Superior temporal gyrus (tissue), 1 donor: Measurements from ENCODE around the gene KCNQ2.
A peak's percentile ranks its signal among the peaks of the same experiment; 100 is the strongest.

ENCODE experiments used
- DNase-seq: peaks from one replicate; pipeline ENCODE4 v3.0.0-alpha.2; 2016; ENCODE audit errors: extremely low spot score

KCNQ2 gene

DNA sequence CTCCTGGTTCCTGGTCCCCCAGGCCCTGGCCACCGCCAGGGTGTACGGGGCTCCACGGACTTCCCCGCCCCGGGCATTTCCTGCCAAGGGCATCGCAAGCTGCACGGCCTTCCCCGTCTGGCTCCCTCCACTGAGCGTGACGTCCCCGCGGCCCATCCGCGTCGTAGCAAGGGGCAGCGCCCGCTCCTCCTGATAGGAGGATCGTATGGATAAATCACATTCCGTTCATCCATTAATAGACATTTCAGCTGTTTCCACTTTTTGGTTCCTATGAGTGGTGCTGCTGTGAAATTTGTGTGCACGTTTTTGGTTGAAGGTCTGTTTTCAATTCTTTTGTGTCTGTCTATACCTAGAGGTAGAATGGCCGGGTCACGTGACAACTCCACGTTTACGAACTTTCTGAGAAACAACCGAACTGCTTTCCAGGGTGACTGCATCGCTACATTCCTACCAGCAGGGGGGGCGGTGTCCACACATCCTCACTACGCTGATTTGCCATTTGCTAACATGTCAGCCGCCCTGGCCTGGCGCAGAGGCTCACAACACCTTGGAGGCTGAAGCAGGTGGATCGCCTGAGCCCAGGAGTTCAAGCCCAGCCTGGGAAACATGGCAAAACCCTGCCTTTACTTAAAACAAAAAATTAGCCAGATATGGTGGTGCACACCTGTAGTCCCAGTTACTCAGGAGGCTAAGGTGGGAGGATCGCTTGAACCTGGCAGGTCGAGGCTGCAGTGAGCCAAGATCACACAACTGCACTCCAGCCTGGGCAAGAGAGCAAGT lies 37.7 kb downstream of the KCNQ2 start:
- DNase-seq: peak; percentile 78

DNA sequence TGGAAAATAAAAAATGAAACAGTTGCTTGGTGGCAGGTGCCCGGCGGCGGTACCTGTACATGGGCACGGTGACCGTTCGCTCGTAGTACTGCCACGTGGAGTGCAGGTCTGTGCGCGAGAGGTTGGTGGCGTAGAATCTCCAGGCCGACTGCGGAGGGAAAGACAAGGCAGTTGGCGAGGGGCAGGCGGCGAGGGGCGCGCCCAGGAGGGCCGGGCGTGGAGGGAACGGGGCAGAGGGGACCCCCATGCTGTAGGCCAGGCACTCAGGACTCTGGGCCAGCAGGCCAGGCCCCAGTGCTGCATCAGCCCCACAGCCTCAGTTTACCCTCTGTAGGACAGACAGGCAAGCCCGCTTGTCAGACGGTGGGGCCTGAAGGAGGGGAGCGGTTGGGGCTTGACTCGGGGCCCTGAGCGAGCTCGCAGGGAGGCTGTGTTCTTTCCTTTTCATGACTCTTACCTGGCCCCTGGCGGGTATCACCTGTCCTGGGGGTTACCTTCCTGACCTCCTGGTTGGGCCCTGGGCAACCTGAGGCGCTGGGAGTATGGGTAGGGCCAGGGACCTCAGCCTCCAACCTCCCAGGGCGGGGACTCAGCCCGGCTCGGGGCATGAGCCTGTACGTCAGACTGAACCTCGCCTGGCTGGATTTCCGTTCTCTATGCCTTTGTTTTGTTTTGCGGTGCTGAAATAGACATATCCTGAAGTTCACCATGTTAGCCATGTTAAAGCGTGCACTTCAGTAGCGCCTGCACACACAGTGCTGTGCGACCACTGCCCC lies 38.5 kb downstream of the KCNQ2 start:
- no peak for DNase-seq

DNA sequence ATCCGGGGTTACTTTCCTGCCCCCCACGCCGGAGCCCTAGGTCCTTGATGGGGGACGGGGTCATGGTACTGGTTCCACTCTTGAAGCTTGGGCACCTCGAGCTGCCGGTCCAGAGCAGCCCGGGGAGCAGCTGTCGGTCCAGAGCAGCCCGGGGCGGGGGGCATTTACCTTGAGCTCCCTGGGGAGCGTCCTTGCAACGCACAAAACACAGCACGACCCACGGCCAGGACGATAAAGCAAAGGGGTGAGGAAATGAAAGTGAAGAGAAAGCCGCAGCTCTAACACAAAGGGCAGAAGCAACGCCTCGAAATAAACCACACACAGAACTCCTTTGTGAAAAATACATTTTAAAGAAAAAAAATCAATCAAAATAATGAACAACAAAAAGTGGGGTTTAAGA lies 39.1 kb downstream of the KCNQ2 start:
- DNase-seq: no peak

DNA sequence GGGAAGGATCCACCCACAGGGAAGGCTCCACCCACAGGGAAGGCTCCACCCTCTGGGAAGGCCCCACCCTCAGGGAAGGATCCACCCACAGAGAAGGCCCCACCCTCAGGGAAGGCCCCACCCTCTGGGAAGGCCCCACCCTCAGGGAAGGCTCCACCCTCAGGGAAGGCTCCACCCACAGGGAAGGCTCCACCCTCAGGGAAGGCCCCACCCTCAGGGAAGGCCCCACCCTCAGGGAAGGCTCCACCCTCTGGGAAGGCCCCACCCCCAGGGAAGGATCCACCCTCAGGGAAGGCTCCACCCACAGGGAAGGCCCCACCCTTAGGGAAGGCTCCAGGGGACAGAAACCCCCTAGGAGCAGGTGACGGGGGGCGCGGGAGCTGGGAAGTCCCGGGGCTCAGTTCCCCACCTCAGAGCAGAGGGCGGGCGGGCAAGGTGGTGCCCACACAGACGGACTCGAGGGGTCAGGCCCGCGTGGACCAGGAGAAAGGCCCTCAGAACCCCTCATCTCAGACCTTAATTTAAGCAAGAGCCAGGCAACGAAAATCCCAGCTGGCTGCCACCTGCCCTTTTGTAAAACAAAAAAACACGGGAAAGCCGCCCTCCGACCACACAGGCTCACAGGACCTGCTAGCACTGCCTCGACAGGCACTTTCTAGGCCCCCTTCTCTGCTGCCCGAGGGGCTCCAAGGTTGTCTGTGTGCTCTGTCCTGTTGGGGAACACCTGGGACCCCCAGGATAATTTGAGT lies 39.7 kb downstream of the KCNQ2 start:
- DNase-seq: no peak

DNA sequence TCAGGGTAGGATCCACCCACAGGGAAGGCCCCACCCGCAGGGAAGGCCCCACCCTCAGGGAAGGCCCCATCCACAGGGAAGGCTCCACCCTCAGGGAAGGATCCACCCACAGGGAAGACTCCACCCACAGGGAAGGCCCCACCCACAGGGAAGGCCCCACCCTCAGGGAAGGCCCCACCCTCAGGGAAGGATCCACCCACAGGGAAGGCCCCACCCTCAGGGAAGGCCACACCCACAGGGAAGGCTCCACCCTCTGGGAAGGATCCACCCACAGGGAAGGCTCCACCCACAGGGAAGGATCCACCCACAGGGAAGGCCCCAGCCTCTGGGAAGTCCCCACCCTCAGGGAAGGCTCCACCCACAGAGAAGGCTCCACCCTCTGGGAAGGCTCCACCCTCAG lies 40.5 kb downstream of the KCNQ2 start:
- no peak for DNase-seq

DNA sequence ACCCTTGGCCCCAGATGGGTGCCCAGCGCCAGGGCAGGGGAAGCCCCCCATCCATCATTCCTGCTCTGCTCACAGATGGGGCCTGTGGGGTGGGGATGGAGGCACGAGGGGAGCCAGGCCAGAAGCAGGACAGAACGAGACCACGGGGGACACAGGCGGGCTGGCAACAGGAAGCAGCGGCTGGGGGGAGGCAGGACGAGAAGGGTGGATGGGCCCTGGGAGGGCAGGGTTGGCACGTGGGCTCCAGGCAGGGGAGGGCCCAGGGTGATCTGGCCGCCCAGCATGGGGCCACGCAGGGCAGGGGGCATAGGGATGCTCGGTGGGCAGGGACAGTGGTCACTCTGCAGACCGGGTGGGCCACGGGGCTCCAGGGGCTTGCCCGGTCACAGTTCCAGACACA lies 41.6 kb downstream of the KCNQ2 start:
- no peak for DNase-seq

DNA sequence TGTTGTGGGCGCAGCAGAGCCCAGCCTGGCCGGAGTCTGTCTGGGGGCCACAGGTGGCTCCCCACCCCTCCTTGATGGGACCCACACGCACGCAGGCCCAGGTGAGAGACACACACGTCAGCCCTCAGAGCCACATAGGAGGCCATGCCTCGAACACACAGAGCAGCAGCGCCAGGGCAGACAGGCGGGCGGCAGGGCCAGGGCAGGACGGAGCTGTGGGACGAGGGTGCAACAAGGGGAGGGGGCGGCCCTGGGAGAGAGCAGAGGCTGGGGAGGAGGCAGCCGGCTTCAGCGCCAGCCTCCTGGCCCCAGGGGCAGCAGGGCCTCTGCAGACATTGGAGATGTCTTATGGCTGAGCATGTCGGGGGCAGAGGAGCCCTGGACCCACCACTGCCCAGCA lies 42.5 kb downstream of the KCNQ2 start:
- DNase-seq: no peak

DNA sequence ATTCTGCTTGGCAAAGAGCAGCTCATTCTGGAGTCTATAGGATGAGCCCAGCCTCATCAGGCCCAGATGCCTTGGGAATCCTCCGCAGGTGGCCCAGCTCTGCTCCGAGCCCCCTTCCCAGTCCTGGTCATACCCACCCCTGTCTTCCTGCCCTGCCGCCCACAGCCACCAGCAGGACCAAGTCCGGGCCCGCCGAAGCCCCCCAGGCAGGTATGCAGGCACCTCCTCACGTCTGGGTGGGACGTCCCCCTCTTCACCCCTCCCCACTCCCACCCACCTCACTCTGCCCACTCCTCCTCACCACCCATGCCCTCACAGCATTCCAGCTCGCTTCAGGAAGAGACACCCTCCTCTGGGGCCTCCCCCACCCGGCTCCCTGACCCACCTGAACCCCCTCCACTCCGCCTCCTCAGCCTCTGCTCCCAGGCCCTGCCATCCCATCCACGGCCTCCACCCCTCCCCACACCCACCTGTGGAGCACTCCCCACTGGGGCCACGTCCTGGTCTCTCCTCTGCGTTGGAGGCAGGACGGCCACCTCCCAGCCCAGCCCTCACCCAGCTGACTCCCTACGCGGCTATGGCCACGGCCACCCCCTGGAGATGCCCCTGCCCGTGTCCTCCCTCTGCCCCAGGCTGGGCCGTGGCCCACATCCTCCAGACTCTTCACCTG lies 43.4 kb downstream of the KCNQ2 start:
- DNase-seq: no peak

DNA sequence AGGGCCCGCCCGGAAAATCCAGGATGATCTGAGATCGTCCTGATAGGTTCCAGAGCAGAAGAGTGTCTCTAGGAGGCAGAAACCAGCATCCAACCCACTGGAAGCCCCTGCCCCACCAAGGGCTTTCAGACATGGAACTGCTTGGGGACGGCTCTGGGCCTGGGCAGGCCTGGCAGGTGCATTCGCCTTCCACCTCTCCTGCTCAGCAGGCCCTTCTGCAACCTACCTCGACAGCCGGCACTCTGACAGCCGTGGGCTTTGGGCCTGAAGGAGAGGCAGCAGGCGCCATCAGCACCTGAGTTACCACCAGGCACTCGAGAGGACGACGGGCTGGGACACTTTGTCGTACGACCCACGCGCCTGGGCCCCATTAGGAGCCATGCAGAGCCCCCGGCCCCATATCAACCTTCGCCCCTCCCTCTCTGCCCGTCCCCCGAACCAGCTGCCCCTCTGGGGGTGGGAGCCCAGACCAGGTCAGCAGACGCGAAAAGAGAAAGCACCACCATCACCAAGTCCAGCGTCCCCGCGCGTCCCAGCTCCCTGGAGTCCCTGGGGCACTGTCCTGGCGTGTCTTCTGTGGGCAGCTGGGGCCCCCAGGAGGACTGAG lies 44.6 kb downstream of the KCNQ2 start:
- DNase-seq: no peak

DNA sequence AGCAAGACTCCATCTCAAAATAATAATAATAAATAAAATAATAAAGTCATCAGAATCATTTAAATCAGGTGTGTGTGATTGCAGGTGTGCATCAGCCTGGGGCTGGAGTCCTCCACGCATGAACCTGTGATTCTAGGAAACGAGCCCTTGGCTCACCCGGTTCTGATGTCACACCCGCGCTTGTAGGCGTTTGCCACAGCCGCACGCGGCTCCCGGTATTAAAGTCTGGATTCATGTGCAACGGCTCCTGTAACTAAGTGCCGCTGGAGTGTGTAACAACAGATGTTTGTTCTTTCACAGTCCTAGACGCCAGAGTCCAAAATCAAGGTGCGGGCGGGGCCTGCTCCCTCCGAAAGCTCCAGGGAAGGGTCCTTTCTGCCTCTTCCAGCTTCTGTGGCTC lies 45.2 kb downstream of the KCNQ2 start:
- DNase-seq: no peak

DNA sequence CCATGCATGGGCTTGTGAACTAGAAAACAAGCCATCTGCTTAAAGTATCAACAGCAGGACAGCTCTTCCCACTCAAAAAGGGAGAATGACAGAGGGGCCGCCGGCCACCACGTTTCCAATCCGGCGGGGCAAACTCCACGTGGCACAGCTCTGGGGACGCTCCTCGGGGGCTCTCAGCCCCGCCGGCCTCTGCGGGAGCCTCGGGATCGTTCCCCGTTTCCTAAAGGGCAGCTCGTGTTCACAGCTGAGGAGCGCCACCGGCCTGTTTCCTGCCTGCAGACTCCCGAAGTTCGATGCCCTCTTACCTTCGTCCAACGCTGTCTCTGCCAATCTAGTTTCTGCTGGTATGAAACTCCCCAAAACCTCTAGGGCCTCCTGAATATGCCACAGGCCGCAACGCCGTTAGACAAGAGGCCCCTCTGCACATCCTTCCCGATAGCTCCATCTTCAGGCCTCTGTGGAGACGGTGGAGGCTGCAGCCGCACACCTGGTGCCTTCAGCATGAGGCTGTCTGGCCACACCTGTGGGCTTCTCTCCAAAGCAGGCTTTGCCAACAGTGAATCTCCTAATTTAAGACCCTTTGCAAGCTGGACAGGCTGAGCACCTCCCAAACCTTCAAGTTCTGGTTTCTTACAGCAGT lies 46.5 kb downstream of the KCNQ2 start:
- DNase-seq: no peak

DNA sequence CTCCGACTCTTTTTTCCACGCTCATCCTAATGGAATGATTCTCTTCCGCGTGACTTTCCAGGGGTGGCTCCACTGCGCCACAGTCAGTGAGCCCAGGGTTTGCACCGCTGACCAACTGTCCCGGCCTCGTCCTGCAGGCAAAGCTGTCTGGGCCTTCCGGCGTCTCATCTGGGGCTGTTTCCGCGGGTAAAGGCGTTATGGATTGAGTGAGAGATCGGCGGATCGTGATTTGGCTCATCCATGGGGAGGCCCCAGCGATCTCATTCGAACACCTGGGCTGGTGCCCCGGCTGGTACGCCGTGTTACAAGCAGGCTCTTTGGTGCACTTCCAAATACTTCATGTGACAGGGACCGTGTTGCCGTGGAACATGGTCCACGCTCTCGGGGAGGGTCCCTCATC lies 47.8 kb downstream of the KCNQ2 start:
- DNase-seq: no peak

DNA sequence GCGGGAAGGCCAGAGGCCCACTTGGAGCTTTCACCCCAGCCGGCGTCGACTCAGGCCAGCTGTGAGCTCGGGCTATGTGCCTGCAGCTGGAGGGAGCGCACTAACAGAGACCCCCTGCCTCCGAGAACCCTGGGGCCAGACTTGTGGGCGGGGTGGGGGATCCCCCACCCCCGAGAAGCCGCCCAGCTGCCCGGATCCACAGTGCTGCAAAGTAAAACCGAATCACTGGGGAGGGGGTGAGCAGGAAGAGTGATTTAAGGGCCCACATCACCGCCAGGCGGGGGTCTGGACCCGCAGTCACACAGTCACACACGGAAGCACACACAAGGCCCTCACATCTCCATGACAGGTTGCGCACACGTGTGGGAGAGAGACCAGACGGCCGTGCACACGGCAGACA lies 48.7 kb downstream of the KCNQ2 start:
- DNase-seq: no peak

DNA sequence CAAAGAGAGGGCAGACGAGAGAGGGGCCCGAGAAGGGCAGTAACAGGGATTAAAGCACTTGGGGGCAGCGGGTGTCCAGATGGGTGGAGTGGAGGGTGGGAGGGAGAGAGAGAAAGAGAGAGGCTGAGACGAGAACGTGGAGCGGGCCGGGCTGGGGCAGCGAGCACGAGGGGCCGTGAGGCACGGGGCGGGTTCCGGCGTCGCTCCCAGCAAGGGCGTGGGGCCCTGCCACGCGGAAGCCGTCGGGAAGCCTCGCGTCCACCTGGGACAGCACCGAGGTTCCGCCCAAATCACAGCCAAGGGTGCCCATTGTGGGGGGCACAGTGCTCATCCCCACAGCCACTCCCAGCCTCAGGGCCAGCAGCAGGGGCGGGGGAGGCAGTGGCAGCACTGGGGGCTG lies 49.8 kb downstream of the KCNQ2 start:
- no peak for DNase-seq

DNA sequence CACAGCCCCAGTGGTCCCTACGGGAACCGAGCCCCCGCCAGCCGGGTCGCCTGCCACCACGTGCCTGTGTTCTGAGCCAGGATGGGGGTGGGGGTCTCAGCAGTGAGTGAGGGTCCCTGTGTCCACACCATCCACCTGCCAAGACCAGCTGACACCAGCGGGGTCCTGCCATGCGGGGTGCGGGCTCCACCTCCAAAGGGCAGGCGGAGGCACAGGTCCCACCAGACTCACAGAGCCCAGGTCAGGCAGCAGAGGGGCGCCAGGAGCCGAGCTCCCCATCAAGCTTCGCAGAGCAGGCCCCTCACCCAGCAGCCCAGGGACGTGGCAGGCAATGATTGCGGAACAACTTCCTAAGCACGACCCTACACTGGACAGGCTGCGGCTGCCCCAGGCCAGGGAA lies 50.5 kb downstream of the KCNQ2 start:
- DNase-seq: no peak

DNA sequence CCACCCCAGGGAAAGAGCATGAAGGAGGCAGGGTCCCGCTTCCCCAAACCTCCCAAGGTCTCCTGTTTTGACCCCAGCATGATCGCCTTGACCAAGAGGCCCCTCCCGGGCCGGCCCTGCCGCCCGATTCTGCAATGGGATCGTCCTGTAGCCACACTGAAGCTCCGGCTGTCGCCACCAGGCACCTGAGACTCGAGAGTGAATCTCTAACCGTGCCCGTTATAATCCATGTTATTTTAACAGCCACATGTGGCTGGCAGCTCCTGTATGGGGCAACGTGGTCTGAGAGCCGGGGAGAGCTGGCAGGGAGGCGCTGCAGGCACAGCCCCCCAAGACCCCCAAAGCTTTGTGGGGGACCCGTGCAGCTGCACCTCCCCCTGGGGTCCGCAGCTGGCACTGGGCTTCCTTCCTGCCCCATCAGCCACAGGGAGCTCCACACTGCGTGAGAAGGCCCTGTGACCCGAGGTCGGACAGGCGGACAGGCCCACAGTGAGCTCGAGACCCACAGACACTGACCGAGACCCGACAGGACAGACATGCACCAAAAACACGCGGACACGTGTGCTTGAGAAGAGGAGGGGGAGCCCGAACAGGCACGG lies 51.3 kb downstream of the KCNQ2 start:
- no peak for DNase-seq

DNA sequence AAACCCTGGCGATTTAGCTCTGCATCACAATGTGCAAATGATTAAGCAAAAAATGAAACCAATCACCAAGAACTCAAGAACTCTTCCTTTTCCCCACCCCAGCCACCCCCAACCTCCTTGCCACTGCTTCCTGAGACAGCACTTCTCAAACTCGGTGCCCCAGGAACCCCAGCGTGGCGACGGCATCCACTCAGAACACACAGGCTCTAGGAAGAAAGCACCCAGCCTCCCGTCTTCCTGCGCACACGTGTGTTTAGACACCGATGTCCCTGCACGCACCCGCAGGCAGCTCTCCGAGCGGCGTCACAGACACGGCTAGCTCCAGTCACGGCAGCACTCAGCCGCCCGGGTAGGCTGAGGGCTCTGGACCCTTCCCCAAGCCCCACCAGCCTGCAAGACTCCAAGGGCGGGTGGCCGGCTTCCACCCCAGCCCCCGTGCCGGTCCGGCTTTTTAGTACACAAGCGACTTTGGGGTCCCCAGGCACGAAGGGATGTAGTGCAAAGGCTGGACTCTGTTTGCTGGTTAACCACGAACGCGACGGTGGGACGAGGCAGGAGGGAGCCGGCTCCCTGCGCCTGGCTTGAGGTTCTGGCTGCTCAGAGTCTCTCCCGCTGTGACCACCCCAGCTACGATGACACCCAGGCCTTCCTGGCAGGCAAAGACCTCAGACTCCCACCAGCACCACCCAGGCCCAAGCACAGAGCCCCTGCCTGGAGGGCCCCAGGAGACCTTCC lies 51.9 kb downstream of the KCNQ2 start:
- no peak for DNase-seq

DNA sequence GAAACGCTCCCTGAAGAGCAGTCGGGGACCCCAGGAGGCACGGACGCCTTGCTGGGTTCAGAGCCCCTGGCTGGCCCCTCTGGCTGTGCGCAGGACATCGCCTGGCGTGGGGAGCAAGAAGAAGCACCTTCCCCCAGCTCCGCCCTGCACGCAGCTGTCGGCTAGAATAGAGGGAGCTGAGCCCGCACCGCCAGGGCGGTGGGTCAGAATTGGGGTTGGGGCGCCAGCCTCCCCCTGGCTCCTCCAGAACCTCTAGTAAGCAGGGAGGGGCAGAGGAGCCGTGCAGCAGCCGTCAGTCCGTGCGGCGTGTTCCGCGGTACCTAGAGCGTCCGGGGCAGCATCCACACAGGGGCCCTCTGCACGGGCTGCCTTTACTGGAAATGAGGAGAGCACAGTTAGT lies 53.2 kb downstream of the KCNQ2 start:
- DNase-seq: no peak

DNA sequence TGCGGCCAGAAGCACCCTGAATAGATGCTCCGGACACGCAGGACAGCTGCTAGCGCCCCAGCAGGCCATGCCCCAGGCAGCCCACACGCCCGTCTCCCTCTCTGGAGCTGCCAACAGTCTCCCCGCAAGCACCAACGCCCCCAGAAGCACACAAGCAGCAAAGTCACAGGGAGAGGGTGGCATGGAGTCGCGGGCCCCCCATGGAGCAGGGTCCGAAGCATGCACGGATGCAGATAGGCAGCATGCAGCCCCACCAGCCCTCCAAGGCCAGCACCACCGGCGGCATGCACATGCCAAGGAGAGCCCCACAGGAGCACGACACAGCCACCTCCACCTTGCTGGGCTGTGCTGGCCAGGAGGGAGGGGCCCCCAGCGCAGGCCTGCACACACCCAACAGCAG lies 53.8 kb downstream of the KCNQ2 start:
- no peak for DNase-seq

DNA sequence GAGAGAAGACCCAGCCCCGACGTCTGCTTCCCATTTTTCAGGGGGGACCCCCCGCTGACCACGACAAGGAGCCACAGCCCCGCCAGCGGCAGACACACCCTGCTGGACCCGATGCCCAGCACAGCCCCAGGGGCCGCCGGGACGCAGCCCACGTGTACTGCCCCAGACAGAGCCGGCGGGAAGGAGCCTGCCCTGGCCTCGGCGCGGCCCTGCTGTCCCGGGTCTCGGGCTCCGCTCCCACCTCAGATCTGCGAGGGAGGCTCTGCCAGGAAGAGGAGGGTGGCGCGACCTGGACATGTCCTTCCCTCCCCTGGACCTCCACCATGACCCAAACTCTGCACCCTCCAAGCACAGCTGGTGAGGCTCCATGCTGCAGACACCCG lies 54.7 kb downstream of the KCNQ2 start:
- no peak for DNase-seq
